Heart left ventricle (tissue), 16 donors: ENCODE results near the gene NASP. TPM values are rescaled to one million over a fixed set of nuclear protein-coding genes. Genes with fewer than 3 reads are reported as not detected.
A peak's percentile ranks its signal among the peaks of the same experiment; 100 is the strongest.

Experiments used
- ATAC-seq, 4 donors: fragments of 200-7000 bp; cut with Tn5 transposase; one replicate each; pipeline ENCODE4 v1.9.1; 2020 to 2022; ENCODE audit warnings: moderate library complexity in 4 of 4, mild to moderate bottlenecking in 3 of 4, moderate number of reproducible peaks in 1 of 4
- DNase-seq, 5 donors: peaks; one replicate each; pipeline ENCODE4 v3.0.0-alpha.2; 2020
- H3K27ac ChIP-seq, 12 donors: fragments of 200-600 bp; sonication (generic) in 4 of 12; one replicate each; pipeline versions ENCODE4 v1.5.0 to v1.8.0; 2016 to 2022; ENCODE audit warnings: mild to moderate bottlenecking in 2 of 12
- H3K27me3 ChIP-seq, 9 donors: fragments of 200-600 bp; sonication (generic) in 2 of 9; one replicate each; pipeline versions ENCODE4 v1.5.1 to v1.8.0; 2016 to 2022; ENCODE audit warnings: mild to moderate bottlenecking in 3 of 9
- H3K36me3 ChIP-seq, 9 donors: fragments of 200-600 bp; sonication (generic) in 2 of 9; one replicate each; pipeline versions ENCODE4 v1.5.0 to v1.8.0; 2018 to 2022; ENCODE audit warnings: mild to moderate bottlenecking in 2 of 9
- H3K4me1 ChIP-seq, 12 donors: fragments of 200-600 bp; sonication (generic) in 4 of 12; one replicate each; pipeline versions ENCODE4 v1.5.0 to v1.8.0; 2016 to 2022; ENCODE audit warnings: mild to moderate bottlenecking in 3 of 12
- H3K4me3 ChIP-seq, 12 donors: fragments of 200-600 bp; sonication (generic) in 4 of 12; one replicate each; pipeline versions ENCODE4 v1.5.0 to v1.8.0; 2017 to 2022; ENCODE audit warnings: mild to moderate bottlenecking in 9 of 12, moderate library complexity in 4 of 12
- H3K9me3 ChIP-seq, 12 donors: fragments of 200-600 bp; sonication (generic) in 4 of 12; one replicate each; pipeline versions ENCODE4 v1.5.0 to v1.8.0; 2016 to 2022; ENCODE audit warnings: mild to moderate bottlenecking in 1 of 12
- CTCF ChIP-seq, 12 donors: fragments of 200-600 bp; sonication (generic) in 4 of 12; IDR thresholded peaks; one replicate each; pipeline versions ENCODE4 v1.5.0 to v1.8.0; 2018 to 2022; ENCODE audit warnings: antibody characterized with exemption in 12 of 12, mild to moderate bottlenecking in 5 of 12
- POLR2A ChIP-seq, 2 donors: fragments of 450-650 bp; IDR thresholded peaks; one replicate each; pipeline ENCODE4 v1.6.1; 2017; ENCODE audit warnings: antibody characterized with exemption in 2 of 2, mild to moderate bottlenecking in 2 of 2, moderate library complexity in 2 of 2
- WGBS, 4 donors: extraction: QIAGEN DNeasy Blood & Tissue Kit in 2 of 4; methylation state at CpG; one replicate each; pipeline versions ENCODE4 v1.1.5 to v1.1.7; 2013 to 2018; 5-methylcytosine and 5-hydroxymethylcytosine counted together
- intact Hi-C, 10 donors: fragments of 100-400 bp; cut with DNase I; formaldehyde crosslinking; loops; one replicate each; pipeline versions ENCODE4 v1.11.1 to v1.14.2; 2022
- polyA plus RNA-seq, 2 donors: library from polyadenylated mRNA; stranded (reverse); fragments of 200-250 nt; gene quantifications; one replicate each; pipeline ENCODE4 v1.2.3, GENCODE V29; 2013
- total RNA-seq, 9 donors: library from RNA; depleted of rRNA in 2 of 9; stranded (reverse); fragments of >200 nt in 2 of 9; fragmentation: NEBNext Ultra II Directional in 3 of 9; extraction: Animal tissue kit (Norgen Biotek cat#: 25700) in 3 of 9; gene quantifications; one replicate each; pipeline versions ENCODE4 v1.1.0 to v1.2.4, GENCODE V29; 2016 to 2023
- donor health status: ischemic (EF 13 %, LVEDD 7.1; RV severe dilation, severe dysfunction).
- donor health status: healthy with polysubstance abuse.
- donor health status: DM: no; HTN: yes; CAD: no.
- donor health status: DM: no; HTN: no; CAD: no.
- donor health status: ischemic (EF 25% LVEDD 6.9; RV normal size, moderate dysfunction).
- donor health status: ischemic (EF 25% LVEDD 5.7; RV mildly dilated, moderate dysfunction).
- donor health status: healthy.
- donor health status: DM: yes; HTN: yes; CAD: no.
- donor health status: ischemic (EF 35%, LVEDD 5.7; RV mildly dilated, moderate dysfunction).
- donor health status: nonischemic (EF 11% LVEDD 7.7; RV severe dilation, severe dysfunction).
- donor health status: DM: yes; HTN: yes; CAD: no.
- donor health status: PGD.
- donor health status: ischemic (EF 29% LVEDD 5.4; RV normal size, mild dysfunction).
- donor health status: nonischemic (EF 23%, LVEDD 6.1; RV moderate dilation, normal function).

NASP gene
- total and polyA plus RNA-seq, 11 donors: 24.5 to 86.6 (median 33.9) TPM

GRCh38 chr1:45666836-45667235 is 83.0 kb downstream of the NASP start:
- peaks cover 0 to 10% (median 0%) of the 10 kb centered on the region in 9 donors for H3K36me3 ChIP-seq
- intact Hi-C loops: no loop called here
- no peaks in the 10 kb centered on the region for H3K27me3 ChIP-seq
- peak in 1 of 4 donors; percentile 35 for ATAC-seq
- 54 to 60% (median 55%) methylated on average over 2 of the region's 2 CpGs for WGBS, 4 donors
- H3K27ac ChIP-seq: peak overlapping the region in 2 of 12 donors; percentile 4 to 11
- TF ChIP-seq POLR2A (IDR thresholded peaks at IDR 0.05) (no peak), CTCF (IDR thresholded peaks at IDR 0.05) (no peak)
- H3K9me3 ChIP-seq: no peaks in the 10 kb centered on the region
- DNase-seq: no peak
- H3K4me1 ChIP-seq: peaks cover 0 to 58% (median 38%) of the 10 kb centered on the region in 12 donors
- H3K4me3 ChIP-seq: no peak overlapping the region

GRCh38 chr1:45667321-45668111 is 83.7 kb downstream of the NASP start:
- no peak overlapping the region for H3K4me3 ChIP-seq
- peaks cover 0 to 13% (median 0%) of the 10 kb centered on the region in 9 donors for H3K36me3 ChIP-seq
- peak in 2 of 4 donors; percentile 30 to 53 for ATAC-seq
- no peak overlapping the region for H3K27ac ChIP-seq
- no peak for DNase-seq
- no peak for TF ChIP-seq POLR2A (IDR thresholded peaks at IDR 0.05)
- TF ChIP-seq CTCF (IDR thresholded peaks at IDR 0.05): no peak
- no peaks in the 10 kb centered on the region for H3K9me3 ChIP-seq
- intact Hi-C loops: no loop called here
- WGBS, 4 donors: 57 to 66% (median 64%) methylated on average over 8 of the region's 8 CpGs
- peaks cover 0 to 62% (median 43%) of the 10 kb centered on the region in 12 donors for H3K4me1 ChIP-seq
- no peaks in the 10 kb centered on the region for H3K27me3 ChIP-seq

Other genes with a start within 250 kb of the NASP start
- gene TOE1, start 243.9 kb upstream of the NASP start, total RNA-seq: 1 to 10 TPM; 2.7 to 7.9 (median 3.7) TPM
- gene TOE1, start 243.9 kb upstream of the NASP start, polyA plus RNA-seq: 1 to 10 TPM; 2.2 to 5.4 TPM
- 10 to 100 TPM in 2 of 9 donors, 1 to 10 TPM in 7; 4.4 to 11.9 (median 7.1) TPM for gene MUTYH, start 243.6 kb upstream of the NASP start, total RNA-seq
- gene MUTYH, start 243.6 kb upstream of the NASP start, polyA plus RNA-seq: 1 to 10 TPM; 7.0 TPM
- gene TESK2, start 92.9 kb upstream of the NASP start, total RNA-seq: 1 to 10 TPM in 8 of 9 donors, under 1 TPM in 1; 0.74 to 4.7 (median 1.5) TPM
- gene TESK2, start 92.9 kb upstream of the NASP start, polyA plus RNA-seq: 1 to 10 TPM in 1 of 2 donors, under 1 TPM in 1; 0.50 to 2.1 TPM
- 1 to 10 TPM in 3 of 9 donors, under 1 TPM in 5, not detected in 1; 0.16 to 2.2 (median 0.73) TPM for gene CCDC163, start 84.0 kb upstream of the NASP start, total RNA-seq
- 1 to 10 TPM in 1 of 2 donors, under 1 TPM in 1; 0.34 to 1.8 TPM for gene CCDC163, start 84.0 kb upstream of the NASP start, polyA plus RNA-seq
- 10 to 100 TPM in 7 of 9 donors, 1 to 10 TPM in 2; 8.0 to 23.4 (median 13.8) TPM for gene MMACHC, start 83.7 kb upstream of the NASP start, total RNA-seq
- gene MMACHC, start 83.7 kb upstream of the NASP start, polyA plus RNA-seq: 10 to 100 TPM in 1 of 2 donors, 1 to 10 TPM in 1; 6.8 to 10.2 TPM
- 100 to 1,000 TPM; 249 to 501 (median 313) TPM for gene PRDX1, start 62.2 kb upstream of the NASP start, total RNA-seq
- 100 to 1,000 TPM; 440 to 671 TPM for gene PRDX1, start 62.2 kb upstream of the NASP start, polyA plus RNA-seq
- gene AKR1A1, start 33.2 kb upstream of the NASP start, total RNA-seq: 100 to 1,000 TPM in 1 of 9 donors, 10 to 100 TPM in 8; 28.0 to 148 (median 42.6) TPM
- 10 to 100 TPM; 45.8 to 77.7 TPM for gene AKR1A1, start 33.2 kb upstream of the NASP start, polyA plus RNA-seq
- 1 to 10 TPM in 3 of 9 donors, under 1 TPM in 6; 0.20 to 1.3 (median 0.93) TPM for gene CCDC17, start 40.0 kb downstream of the NASP start, total RNA-seq
- gene CCDC17, start 40.0 kb downstream of the NASP start, polyA plus RNA-seq: 1 to 10 TPM in 1 of 2 donors, under 1 TPM in 1; 0.35 to 2.0 TPM
- 10 to 100 TPM; 73.8 to 94.2 (median 78.1) TPM for gene GPBP1L1, start 102.5 kb downstream of the NASP start, total RNA-seq
- 10 to 100 TPM; 26.6 to 40.2 TPM for gene GPBP1L1, start 102.5 kb downstream of the NASP start, polyA plus RNA-seq
- 10 to 100 TPM; 20.4 to 38.5 (median 26.3) TPM for gene TMEM69, start 104.1 kb downstream of the NASP start, total RNA-seq
- 10 to 100 TPM; 18.7 to 25.2 TPM for gene TMEM69, start 104.1 kb downstream of the NASP start, polyA plus RNA-seq
- gene IPP, start 166.6 kb downstream of the NASP start, total RNA-seq: 10 to 100 TPM in 5 of 9 donors, 1 to 10 TPM in 4; 6.8 to 24.7 (median 17.1) TPM
- gene IPP, start 166.6 kb downstream of the NASP start, polyA plus RNA-seq: 1 to 10 TPM; 3.6 to 9.1 TPM
- 100 to 1,000 TPM in 2 of 9 donors, 10 to 100 TPM in 7; 70.2 to 123 (median 79.7) TPM for gene MAST2, start 219.6 kb downstream of the NASP start, total RNA-seq
- gene MAST2, start 219.6 kb downstream of the NASP start, polyA plus RNA-seq: 100 to 1,000 TPM in 1 of 2 donors, 10 to 100 TPM in 1; 56.8 to 112 TPM